Left lobe of liver (tissue), 2 donors: Measurements from ENCODE around the gene MAP2K3. TPM values are rescaled to one million over a fixed set of nuclear protein-coding genes. Genes with fewer than 3 reads are reported as not detected.

Source experiments
- ATAC-seq: fragments of 200-7000 bp; cut with Tn5 transposase; one replicate; pipeline ENCODE4 v1.9.1; 2020; ENCODE audit warnings: mild to moderate bottlenecking, moderate library complexity
- DNase-seq: peaks from one replicate; pipeline ENCODE4 v3.0.0-alpha.2; 2020; ENCODE audit warnings: low spot score
- total RNA-seq: library from RNA; stranded (reverse); gene quantifications from one replicate; pipeline ENCODE4 v1.2.1, GENCODE V29; 2021
- donor health status: DM: no; HTN: no; CAD: no; lungs with moderate emphysema.
- donor health status: DM: no; HTN: yes; CAD: no.

MAP2K3 gene
- total RNA-seq, 1 donor from 2014 or later: 71.5 TPM

DNA sequence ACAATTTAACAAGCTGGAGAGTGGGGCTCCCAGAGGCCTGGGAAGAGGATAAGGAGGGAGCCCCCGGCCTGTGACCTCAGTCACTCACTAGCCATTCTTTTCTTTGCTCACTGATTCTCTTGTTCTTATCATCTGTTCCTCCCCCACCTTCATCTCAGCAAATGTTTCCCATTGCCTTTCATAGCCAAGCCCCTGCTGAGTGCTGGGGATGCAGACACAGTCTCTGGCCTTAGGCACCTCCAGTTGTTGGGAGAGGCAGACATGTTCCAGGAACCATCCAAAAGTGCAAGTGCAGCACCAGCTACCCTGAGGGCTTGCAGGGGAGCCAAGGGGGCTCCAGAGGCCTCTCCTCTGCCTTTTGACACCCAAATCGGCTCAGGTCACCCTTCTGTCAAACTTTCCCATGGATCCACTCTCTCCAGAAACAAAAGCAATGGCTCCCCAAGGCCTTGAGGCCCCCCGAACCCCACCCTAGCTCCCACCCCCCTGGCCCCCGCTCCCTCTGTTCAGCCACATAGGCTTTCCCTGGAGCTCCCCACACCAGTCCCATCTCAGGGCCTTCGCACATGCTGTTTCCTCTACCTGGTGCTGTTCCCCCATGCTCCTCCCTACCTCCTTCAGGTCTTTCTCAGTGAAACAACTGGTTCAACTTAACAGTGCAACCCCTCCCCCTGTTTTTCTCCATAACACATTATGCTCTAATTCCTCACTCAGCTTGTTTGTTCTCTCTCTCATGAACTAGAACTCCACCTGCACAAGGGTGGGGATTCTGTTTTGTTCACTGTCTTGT is 76.7 kb downstream of the MAP2K3 start:
- ATAC-seq: no peak
- DNase-seq: no peak

DNA sequence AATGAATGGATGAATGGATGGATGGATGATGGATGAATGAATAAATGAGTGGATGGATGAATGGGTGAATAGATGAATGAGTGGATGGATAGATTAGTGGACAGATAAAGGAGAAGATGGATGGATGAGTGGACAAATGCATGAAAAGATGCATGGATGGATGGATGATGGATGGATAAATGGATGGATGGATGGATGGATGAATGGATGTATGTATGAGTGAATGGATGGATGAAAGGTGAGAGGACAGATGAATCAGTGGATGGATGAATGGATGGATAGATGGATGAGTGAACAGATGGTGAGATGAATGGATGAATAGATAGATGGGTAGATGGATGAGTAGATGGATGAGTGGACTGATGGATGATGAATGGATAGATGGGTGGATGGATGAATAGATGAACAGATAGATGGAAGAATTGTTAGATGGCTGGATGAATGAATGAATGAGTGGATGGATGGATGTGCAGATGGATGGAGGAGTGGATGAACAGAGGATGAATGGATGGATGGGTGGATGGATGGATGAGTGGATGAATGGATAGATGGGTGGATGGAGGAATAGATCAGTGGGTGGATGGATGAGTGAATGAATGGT is 77.9 kb downstream of the MAP2K3 start:
- no peak for ATAC-seq

DNA sequence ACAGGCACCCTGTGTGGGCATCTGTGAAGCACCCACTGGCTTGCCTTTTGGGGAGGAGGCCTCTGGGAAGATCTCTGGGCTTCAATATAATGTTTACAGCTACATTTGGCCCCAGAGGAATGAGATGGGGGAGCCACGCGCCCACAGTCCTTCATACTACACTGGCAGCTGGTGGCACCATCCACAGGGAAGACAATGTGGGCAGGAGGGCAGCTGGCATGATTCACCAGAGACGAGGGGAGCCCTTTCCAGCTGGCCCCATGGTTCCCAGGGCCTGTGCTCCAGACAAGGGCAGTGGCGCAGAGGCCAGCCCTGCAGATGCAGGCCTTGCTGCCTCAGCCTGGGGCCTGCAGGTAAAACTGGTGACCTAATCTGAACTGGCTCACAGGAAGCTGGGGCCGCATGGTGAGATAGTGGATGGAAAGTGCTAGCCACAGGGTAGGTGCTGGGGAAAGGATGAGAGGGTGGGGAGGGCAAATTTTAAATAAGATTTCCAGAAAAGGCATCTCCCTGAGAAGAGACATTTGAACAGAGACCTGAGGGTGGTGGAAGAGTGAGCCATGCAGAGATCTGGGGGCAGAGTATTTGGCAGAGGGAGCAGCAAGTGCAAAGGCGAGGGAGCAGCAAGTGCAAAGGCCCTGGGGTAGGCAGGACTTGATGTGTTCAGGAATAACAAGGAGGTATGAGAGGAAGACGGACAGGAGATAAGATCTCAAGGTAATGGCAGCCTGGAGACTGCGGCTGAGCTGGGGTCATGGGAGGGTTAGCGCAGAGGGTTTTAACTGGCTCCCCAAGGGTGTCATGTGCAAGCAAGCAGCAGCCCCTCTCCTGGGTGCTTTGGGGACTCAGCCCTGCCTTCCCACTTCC is 79.5 kb downstream of the MAP2K3 start:
- ATAC-seq: no peak

More for the DNA sequence above, 77.9 kb downstream of the MAP2K3 start:
- DNase-seq: no peak

More for the DNA sequence above, 79.5 kb downstream of the MAP2K3 start:
- no peak for DNase-seq

Other genes starting within 250 kb of the MAP2K3 start
- 76.1 TPM for gene USP22, start 241.7 kb upstream of the MAP2K3 start, total RNA-seq
- gene DHRS7B, start 157.7 kb upstream of the MAP2K3 start, total RNA-seq: 11.0 TPM
- gene TMEM11, start 70.5 kb upstream of the MAP2K3 start, total RNA-seq: 9.3 TPM
- 5.9 TPM for gene NATD1, start 31.3 kb upstream of the MAP2K3 start, total RNA-seq
- gene KCNJ12, start 91.6 kb downstream of the MAP2K3 start, total RNA-seq: 1.7 TPM